CD14-positive monocyte (primary cell): ENCODE results near the gene IL22RA1. TPM values are rescaled to one million over a fixed set of nuclear protein-coding genes. Genes with fewer than 3 reads are reported as not detected.
A peak's percentile ranks its signal among the peaks of the same experiment; 100 is the strongest.

Experiments
- DNase-seq, 3 donors: peaks; one replicate each; pipeline ENCODE4 v3.0.0-alpha.2; 2011 to 2022
- H2AFZ ChIP-seq: 2 replicates; pipeline ENCODE4 v1.6.0; 2012; ENCODE audit warnings: mild to moderate bottlenecking, low read depth, low read length, inconsistent platforms; ENCODE audit not compliant: insufficient read depth, poor library complexity, severe bottlenecking
- H3K27ac ChIP-seq, 2 donors: 1 replicate in 1 of 2; 2 replicates in 1 of 2; pipeline ENCODE4 v1.5.1; 2012 to 2013; ENCODE audit warnings: low read length in 2 of 2, control low read depth in 1 of 2, inconsistent platforms in 1 of 2, low read depth in 1 of 2, mild to moderate bottlenecking in 1 of 2
- H3K27me3 ChIP-seq, 2 donors: one replicate each; pipeline versions ENCODE4 v1.6.0 to v1.6.1; 2011 to 2013; ENCODE audit warnings: low read length in 2 of 2; ENCODE audit not compliant: control insufficient read depth in 2 of 2, insufficient read depth in 2 of 2
- H3K36me3 ChIP-seq, 2 donors: replicated peaks in 1 of 2; 1 replicate in 1 of 2; 2 replicates in 1 of 2; pipeline versions ENCODE4 v1.5.1 to v1.6.1; 2012 to 2013; ENCODE audit warnings: low read length in 2 of 2, control low read depth in 1 of 2, inconsistent platforms in 1 of 2, mild to moderate bottlenecking in 1 of 2; ENCODE audit not compliant: insufficient read depth in 2 of 2, control insufficient read depth in 1 of 2
- H3K4me1 ChIP-seq, 2 donors: 1 replicate in 1 of 2; 2 replicates in 1 of 2; pipeline versions ENCODE4 v1.5.1 to v1.6.1; 2012 to 2013; ENCODE audit warnings: low read length in 2 of 2, control low read depth in 1 of 2, inconsistent platforms in 1 of 2, mild to moderate bottlenecking in 1 of 2, moderate library complexity in 1 of 2; ENCODE audit not compliant: insufficient read depth in 2 of 2, control insufficient read depth in 1 of 2
- H3K4me2 ChIP-seq: replicated peaks from 2 replicates; pipeline ENCODE3; 2012; ENCODE audit warnings: low read length, moderate library complexity, mild to moderate bottlenecking; ENCODE audit not compliant: poor library complexity, severe bottlenecking; ENCODE audit errors: extremely low read depth
- H3K4me3 ChIP-seq, 3 experiments: fragments of 200-600 bp in 1 of 3; sonication (generic) in 1 of 3; replicated peaks in 1 of 3; 1 replicate in 2 of 3; 2 replicates in 1 of 3; pipeline ENCODE4 v1.5.1; 2011 to 2013; ENCODE audit warnings: low read length in 3 of 3, mild to moderate bottlenecking in 3 of 3, control low read depth in 2 of 3, low read depth in 2 of 3, inconsistent platforms in 1 of 3, moderate library complexity in 1 of 3
- H3K79me2 ChIP-seq: 2 replicates; pipeline ENCODE4 v1.6.0; 2012; ENCODE audit warnings: mild to moderate bottlenecking, control low read depth, inconsistent platforms, low read length, moderate library complexity; ENCODE audit not compliant: insufficient read depth
- H3K9ac ChIP-seq: 2 replicates; pipeline ENCODE4 v1.6.0; 2017; ENCODE audit warnings: low read length, mild to moderate bottlenecking; ENCODE audit not compliant: insufficient read depth, poor library complexity, severe bottlenecking
- H3K9me3 ChIP-seq, 2 donors: replicated peaks in 1 of 2; 1 replicate in 1 of 2; 2 replicates in 1 of 2; pipeline versions ENCODE4 v1.5.1 to v1.6.1; 2012 to 2013; ENCODE audit warnings: low read length in 2 of 2, control low read depth in 1 of 2; ENCODE audit not compliant: control insufficient read depth in 1 of 2, insufficient read depth in 1 of 2
- H4K20me1 ChIP-seq: 2 replicates; pipeline ENCODE4 v1.6.0; 2012; ENCODE audit warnings: mild to moderate bottlenecking, low read length, control low read depth, moderate library complexity; ENCODE audit not compliant: insufficient read depth
- H3K27ac Mint-ChIP-seq, 7 donors: one replicate each; pipeline ENCODE4 v1.8.0; 2020; ENCODE audit warnings: mild to moderate bottlenecking in 7 of 7, mixed read lengths in 7 of 7, moderate library complexity in 6 of 7, inconsistent platforms in 2 of 7
- H3K27me3 Mint-ChIP-seq, 3 donors: one replicate each; pipeline ENCODE4 v1.8.0; 2021 to 2022; ENCODE audit warnings: low read depth in 3 of 3, mild to moderate bottlenecking in 3 of 3, mixed read lengths in 3 of 3, moderate library complexity in 3 of 3, inconsistent platforms in 1 of 3
- H3K36me3 Mint-ChIP-seq, 2 donors: one replicate each; pipeline ENCODE4 v1.8.0; 2020; ENCODE audit warnings: mixed read lengths in 2 of 2, inconsistent platforms in 1 of 2, mild to moderate bottlenecking in 1 of 2
- H3K4me1 Mint-ChIP-seq: one replicate; pipeline ENCODE4 v1.8.0; 2020; ENCODE audit warnings: mild to moderate bottlenecking, mixed read lengths
- H3K4me3 Mint-ChIP-seq, 2 donors: one replicate each; pipeline ENCODE4 v1.8.0; 2020; ENCODE audit warnings: mild to moderate bottlenecking in 2 of 2, mixed read lengths in 2 of 2, moderate library complexity in 1 of 2
- H3K9me3 Mint-ChIP-seq, 7 donors: one replicate each; pipeline ENCODE4 v1.8.0; 2020 to 2022; ENCODE audit warnings: mixed read lengths in 7 of 7, mild to moderate bottlenecking in 6 of 7, moderate library complexity in 6 of 7, inconsistent platforms in 2 of 7
- WGBS: methylation state at CpG from one replicate; pipeline ENCODE4 v1.1.5; 2013; ENCODE audit warnings: missing lambda C conversion rate; ENCODE audit not compliant: insufficient coverage; 5-methylcytosine and 5-hydroxymethylcytosine counted together
- intact Hi-C, 2 donors: fragments of 100-400 bp; cut with micrococcal nuclease; formaldehyde crosslinking; loops; one replicate each; pipeline versions ENCODE4 v1.15.0 to v1.15.1; 2023
- polyA plus RNA-seq, 3 donors: library from polyadenylated mRNA; depleted of rRNA in 1 of 3; unstranded in 2 of 3; stranded (reverse) in 1 of 3; fragments of 300-500 nt in 2 of 3; fragments of >200 nt in 1 of 3; fragmentation: Illumina TruSeq in 2 of 3; gene quantifications; 1 replicate in 2 of 3; 2 replicates in 1 of 3; pipeline ENCODE4 v1.2.3, GENCODE V29; 2012 to 2021
- TF ChIP-seq, protein P1 (sequence below): fragments of 200-600 bp; IDR thresholded peaks from one replicate; pipeline ENCODE4 v1.8.0; 2022; ENCODE audit warnings: antibody characterized with exemption, mild to moderate bottlenecking

IL22RA1 gene
- polyA plus RNA-seq, 3 donors = not detected

DNA sequence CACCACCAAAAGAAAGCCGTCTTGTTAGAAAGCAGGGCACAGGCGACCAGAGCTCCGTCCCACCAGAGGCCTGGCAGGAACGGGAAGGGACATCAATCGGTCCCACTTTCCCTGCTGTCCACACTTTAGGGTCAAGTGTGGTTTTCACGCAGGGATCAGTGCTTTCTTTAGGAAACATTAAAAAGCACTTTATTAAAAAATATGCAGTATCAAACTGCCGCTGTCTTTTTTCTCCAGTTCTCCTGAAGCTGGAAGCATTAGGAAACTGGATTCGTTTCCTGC is 43.7 kb upstream of the IL22RA1 start:
- Histone ChIP-seq H3K9ac (peak overlapping the region; percentile 13), H3K27me3 (peaks cover 17 to 36% of the 10 kb centered on the region in 2 donors), H3K4me2 (peak overlapping the region; percentile 70), H3K79me2 (no peaks in the 10 kb centered on the region), H3K36me3 (no peaks in the 10 kb centered on the region), H3K9me3 (no peaks in the 10 kb centered on the region), H2AFZ (peak overlapping the region; percentile 61), H3K27ac (no peak overlapping the region), H3K4me1 (peaks cover 38 to 47% of the 10 kb centered on the region in 2 donors), H4K20me1 (no peaks in the 10 kb centered on the region), H3K4me3 (peak overlapping the region in 1 of 3 experiments; percentile 65)
- DNase-seq = no peak
- peaks cover 32 to 51% (median 49%) of the 10 kb centered on the region in 3 donors for H3K27me3 Mint-ChIP-seq
- peak overlapping the region; percentile 47 to 72 for H3K4me3 Mint-ChIP-seq
- peaks cover 47% of the 10 kb centered on the region for H3K4me1 Mint-ChIP-seq
- H3K27ac Mint-ChIP-seq = no peak overlapping the region
- TF ChIP-seq, protein P1, sequence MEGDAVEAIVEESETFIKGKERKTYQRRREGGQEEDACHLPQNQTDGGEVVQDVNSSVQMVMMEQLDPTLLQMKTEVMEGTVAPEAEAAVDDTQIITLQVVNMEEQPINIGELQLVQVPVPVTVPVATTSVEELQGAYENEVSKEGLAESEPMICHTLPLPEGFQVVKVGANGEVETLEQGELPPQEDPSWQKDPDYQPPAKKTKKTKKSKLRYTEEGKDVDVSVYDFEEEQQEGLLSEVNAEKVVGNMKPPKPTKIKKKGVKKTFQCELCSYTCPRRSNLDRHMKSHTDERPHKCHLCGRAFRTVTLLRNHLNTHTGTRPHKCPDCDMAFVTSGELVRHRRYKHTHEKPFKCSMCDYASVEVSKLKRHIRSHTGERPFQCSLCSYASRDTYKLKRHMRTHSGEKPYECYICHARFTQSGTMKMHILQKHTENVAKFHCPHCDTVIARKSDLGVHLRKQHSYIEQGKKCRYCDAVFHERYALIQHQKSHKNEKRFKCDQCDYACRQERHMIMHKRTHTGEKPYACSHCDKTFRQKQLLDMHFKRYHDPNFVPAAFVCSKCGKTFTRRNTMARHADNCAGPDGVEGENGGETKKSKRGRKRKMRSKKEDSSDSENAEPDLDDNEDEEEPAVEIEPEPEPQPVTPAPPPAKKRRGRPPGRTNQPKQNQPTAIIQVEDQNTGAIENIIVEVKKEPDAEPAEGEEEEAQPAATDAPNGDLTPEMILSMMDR = no peak
- H3K9me3 Mint-ChIP-seq = peaks cover 2 to 17% (median 9%) of the 10 kb centered on the region in 7 donors
- intact Hi-C loops = loop anchor here in 1 of 2 donors (5.0 kb wide), 1 partner anchor 34 kb away; no protein-coding TSS in a partner anchor
- H3K36me3 Mint-ChIP-seq = peaks cover 7 to 17% of the 10 kb centered on the region in 2 donors
- WGBS = 45% methylated on average over 7 of the region's 8 CpGs

DNA sequence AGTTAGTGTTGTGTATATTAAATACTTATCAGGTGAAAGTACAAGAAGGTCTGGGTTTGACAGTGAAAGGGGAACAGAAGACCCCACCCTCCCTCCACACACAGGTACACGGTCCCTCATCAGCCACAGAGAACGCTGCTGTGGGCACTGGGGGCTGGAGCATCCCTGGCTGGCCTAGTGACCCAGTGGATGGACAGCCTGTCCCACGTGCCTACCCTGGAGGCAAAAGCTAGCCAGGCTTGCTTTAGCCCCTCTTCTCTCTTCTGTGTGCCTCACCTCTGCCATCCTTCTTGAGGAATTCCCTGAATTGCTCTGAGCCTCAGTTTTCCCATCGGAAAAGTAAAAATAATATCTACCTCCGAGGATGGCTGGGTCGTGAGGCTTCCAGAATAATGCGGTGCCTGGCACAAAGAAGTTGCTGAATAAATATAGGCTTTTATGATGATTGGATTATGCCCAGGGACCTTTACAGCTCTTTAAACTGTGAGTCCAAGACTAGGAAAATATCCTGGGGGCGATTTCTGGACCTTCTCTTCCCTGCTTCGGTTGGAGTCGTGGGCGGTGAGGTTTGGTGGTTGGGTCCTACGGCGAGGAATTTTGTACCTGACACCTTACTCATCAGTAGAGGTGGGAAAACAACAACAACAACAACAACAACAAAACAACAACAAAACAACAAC is 43.2 kb upstream of the IL22RA1 start:
- H3K36me3 Mint-ChIP-seq = peaks cover 7 to 12% of the 10 kb centered on the region in 2 donors
- Histone ChIP-seq H3K79me2 (no peaks in the 10 kb centered on the region), H3K36me3 (no peaks in the 10 kb centered on the region), H3K9ac (no peak overlapping the region), H3K4me2 (no peak overlapping the region), H3K4me1 (peaks cover 33 to 43% of the 10 kb centered on the region in 2 donors), H4K20me1 (no peaks in the 10 kb centered on the region), H3K27me3 (peaks cover 17 to 36% of the 10 kb centered on the region in 2 donors), H3K9me3 (no peaks in the 10 kb centered on the region), H2AFZ (no peak overlapping the region), H3K4me3 (no peak overlapping the region), H3K27ac (no peak overlapping the region)
- no peak overlapping the region for H3K27ac Mint-ChIP-seq
- intact Hi-C loops = loop anchor here in 1 of 2 donors (5.0 kb wide), 1 partner anchor 34 kb away; no protein-coding TSS in a partner anchor
- H3K9me3 Mint-ChIP-seq = peaks cover 1 to 13% (median 6%) of the 10 kb centered on the region in 7 donors
- H3K27me3 Mint-ChIP-seq = peaks cover 32 to 51% (median 45%) of the 10 kb centered on the region in 3 donors
- DNase-seq = no peak
- TF ChIP-seq, protein P1 = no peak
- WGBS = 100% methylated on average over 3 of the region's 13 CpGs
- H3K4me1 Mint-ChIP-seq = peaks cover 42% of the 10 kb centered on the region
- peak overlapping the region; percentile 47 to 72 for H3K4me3 Mint-ChIP-seq
